ENCODE measurements around the gene ADIPOR2. TPM values are rescaled to one million over a fixed set of nuclear protein-coding genes. Genes with fewer than 3 reads are reported as not detected.

ADIPOR2 gene
- total RNA-seq, 1 donor from 2014 or later, result 43.5 TPM

DNA sequence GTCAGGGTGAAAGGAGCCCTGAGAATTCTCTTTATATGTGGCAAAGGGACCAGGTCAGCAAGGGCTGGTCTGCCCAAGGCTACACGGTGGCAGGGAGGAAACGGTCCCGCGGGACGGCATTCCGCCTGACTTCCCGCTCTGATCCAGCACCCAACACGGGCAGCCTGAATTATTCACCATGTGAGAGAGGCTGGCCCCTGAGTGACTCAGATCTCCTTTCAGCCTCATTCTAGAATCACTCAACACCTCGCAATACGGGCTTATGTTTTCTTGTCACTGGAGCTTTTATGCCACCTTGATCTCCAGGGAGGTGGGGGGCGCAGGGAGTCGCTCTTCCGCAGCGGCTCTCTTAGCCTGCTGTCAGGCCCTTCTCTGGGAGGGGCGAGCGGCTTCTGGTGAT is 138.0 kb downstream of the ADIPOR2 start:
- Mint-ChIP-seq H3K36me3 (ENCODE audit: unreplicated experiment) (no peaks in the 10 kb centered on the region), H3K9me3 (ENCODE audit: unreplicated experiment) (no peaks in the 10 kb centered on the region), H3K27ac (ENCODE audit: unreplicated experiment) (no peak overlapping the region), H3K4me3 (ENCODE audit: unreplicated experiment) (no peak overlapping the region), H3K4me1 (ENCODE audit: unreplicated experiment) (peaks cover 5% of the 10 kb centered on the region), H3K27me3 (ENCODE audit: unreplicated experiment) (peaks cover 32% of the 10 kb centered on the region)
- DNase-seq (ENCODE audit: extremely low spot score, unreplicated experiment), result no peak
- no peak for TF ChIP-seq CTCF (IDR thresholded peaks at IDR 0.05)

DNA sequence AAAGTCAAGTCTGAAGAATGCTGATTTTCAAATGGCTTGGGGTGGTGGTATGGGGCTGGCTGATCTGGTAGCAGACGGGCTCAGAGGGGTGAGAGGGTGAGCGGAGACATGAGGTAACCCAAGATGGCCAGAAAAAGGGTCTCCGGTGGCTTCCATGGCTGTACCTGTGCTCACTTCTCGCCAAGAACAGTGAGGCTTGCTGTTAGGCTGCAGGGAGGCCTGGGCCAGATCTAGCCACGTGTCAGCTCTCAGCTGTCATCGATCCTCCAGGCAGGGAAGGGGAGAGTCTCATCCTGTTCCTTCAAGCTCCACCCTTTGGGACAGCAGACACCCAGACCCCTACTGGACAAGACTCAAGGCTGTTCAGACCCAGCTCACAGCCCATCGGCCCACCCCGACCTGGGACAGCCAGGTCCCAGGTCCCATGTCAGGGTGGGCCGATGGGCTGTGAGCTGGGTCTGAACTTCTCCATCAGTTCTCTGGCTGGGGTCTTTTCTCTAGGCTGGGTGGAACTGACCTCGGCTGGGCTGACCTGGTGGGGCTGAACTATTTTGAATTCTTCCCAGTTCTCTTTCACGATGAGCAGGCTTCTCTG is 138.5 kb downstream of the ADIPOR2 start:
- no peak for TF ChIP-seq CTCF (IDR thresholded peaks at IDR 0.05)
- DNase-seq (ENCODE audit: extremely low spot score, unreplicated experiment), result no peak
- Mint-ChIP-seq H3K4me3 (ENCODE audit: unreplicated experiment) (no peak overlapping the region), H3K36me3 (ENCODE audit: unreplicated experiment) (no peaks in the 10 kb centered on the region), H3K4me1 (ENCODE audit: unreplicated experiment) (peaks cover 5% of the 10 kb centered on the region), H3K27ac (ENCODE audit: unreplicated experiment) (no peak overlapping the region), H3K27me3 (ENCODE audit: unreplicated experiment) (peaks cover 33% of the 10 kb centered on the region), H3K9me3 (ENCODE audit: unreplicated experiment) (no peaks in the 10 kb centered on the region)

- peaks cover 5% of the 10 kb centered on the region for H3K4me1 Mint-ChIP-seq (ENCODE audit: unreplicated experiment)
- DNase-seq (ENCODE audit: extremely low spot score, unreplicated experiment), result no peak
These were observed 139.6 kb downstream of the ADIPOR2 start for GRCh38 chr12:1830401-1830845.

DNA sequence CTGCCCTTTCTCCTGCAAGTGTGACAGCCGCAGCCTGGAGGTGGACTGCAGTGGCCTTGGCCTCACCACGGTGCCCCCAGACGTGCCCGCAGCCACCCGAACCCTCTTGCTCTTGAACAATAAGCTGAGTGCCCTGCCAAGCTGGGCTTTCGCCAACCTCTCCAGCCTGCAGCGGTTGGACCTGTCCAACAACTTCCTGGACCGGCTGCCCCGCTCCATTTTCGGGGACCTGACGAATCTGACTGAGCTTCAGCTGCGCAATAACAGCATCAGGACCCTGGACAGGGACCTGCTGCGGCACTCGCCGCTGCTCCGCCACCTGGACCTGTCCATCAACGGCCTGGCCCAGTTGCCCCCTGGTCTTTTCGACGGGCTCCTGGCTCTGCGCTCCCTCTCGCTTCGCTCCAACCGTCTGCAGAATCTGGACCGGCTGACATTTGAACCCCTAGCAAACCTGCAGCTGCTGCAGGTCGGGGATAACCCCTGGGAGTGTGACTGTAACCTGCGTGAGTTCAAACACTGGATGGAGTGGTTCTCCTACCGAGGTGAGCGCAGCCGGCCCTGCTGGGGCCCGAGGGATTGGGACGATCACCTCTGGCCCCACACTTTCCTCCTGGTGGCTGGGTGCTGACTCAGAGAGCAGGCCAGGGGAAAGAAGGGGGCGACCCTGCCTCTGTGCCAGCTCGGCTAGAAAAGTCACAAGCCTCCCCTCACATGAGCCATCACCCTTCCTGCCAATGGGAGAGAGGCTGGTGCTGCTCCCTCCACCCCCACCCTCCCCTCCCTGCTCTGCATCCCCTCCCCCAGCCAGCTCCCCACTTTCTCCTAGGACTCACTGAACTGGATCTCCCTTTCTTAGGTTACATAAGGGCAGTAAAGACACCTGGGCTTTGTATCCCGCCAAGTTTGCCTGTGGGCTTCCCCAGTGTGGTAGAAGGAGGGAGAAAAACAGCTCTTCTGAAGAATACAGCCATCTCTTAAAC is 140.4 kb downstream of the ADIPOR2 start:
- DNase-seq (ENCODE audit: extremely low spot score, unreplicated experiment), result no peak
- Mint-ChIP-seq H3K4me3 (ENCODE audit: unreplicated experiment) (no peak overlapping the region), H3K4me1 (ENCODE audit: unreplicated experiment) (peaks cover 6% of the 10 kb centered on the region), H3K27ac (ENCODE audit: unreplicated experiment) (no peak overlapping the region), H3K27me3 (ENCODE audit: unreplicated experiment) (peaks cover 28% of the 10 kb centered on the region), H3K9me3 (ENCODE audit: unreplicated experiment) (no peaks in the 10 kb centered on the region), H3K36me3 (ENCODE audit: unreplicated experiment) (no peaks in the 10 kb centered on the region)
- no peak for TF ChIP-seq CTCF (IDR thresholded peaks at IDR 0.05)

More at GRCh38 chr12:1830401-1830845, 139.6 kb downstream of the ADIPOR2 start:
- Mint-ChIP-seq H3K36me3 (ENCODE audit: unreplicated experiment) (no peaks in the 10 kb centered on the region), H3K27ac (ENCODE audit: unreplicated experiment) (no peak overlapping the region), H3K9me3 (ENCODE audit: unreplicated experiment) (no peaks in the 10 kb centered on the region), H3K27me3 (ENCODE audit: unreplicated experiment) (peaks cover 33% of the 10 kb centered on the region), H3K4me3 (ENCODE audit: unreplicated experiment) (no peak overlapping the region)
- TF ChIP-seq CTCF (IDR thresholded peaks at IDR 0.05), result no peak

Data from osteocyte (in vitro differentiated cells).